K562 (cell line): Measurements from ENCODE around the gene ZNF609. TPM values are rescaled to one million over a fixed set of nuclear protein-coding genes. Genes with fewer than 3 reads are reported as not detected.

Experiments used
- ATF2 ChIP-seq: sonication (generic); formaldehyde crosslinking; IDR thresholded peaks from 2 replicates; pipeline ENCODE4 v1.8.1; 2022; ENCODE audit warnings: missing genetic modification reagents
- FUS ChIP-seq: fragments of 200-400 bp; formaldehyde crosslinking; optimal IDR thresholded peaks from 2 replicates; pipeline ENCODE3; 2017; ENCODE audit warnings: low read depth, low read length
- ILK ChIP-seq: fragments of 450-650 bp; IDR thresholded peaks from 2 replicates; pipeline ENCODE4 v1.6.1; 2016; ENCODE audit warnings: missing genetic modification characterization, low read depth, mild to moderate bottlenecking, missing compliant biosample characterization, moderate library complexity, borderline replicate concordance
- JUND ChIP-seq, 2 experiments: IDR thresholded peaks; 2 replicates in 1 of 2; 3 replicates in 1 of 2; pipeline ENCODE4 v1.6.1; 2011; ENCODE audit warnings: borderline replicate concordance in 2 of 2, low read depth in 2 of 2, low read length in 2 of 2, improper control_type of control experiment in 1 of 2, missing biosample characterization in 1 of 2, missing genetic modification characterization in 1 of 2, missing genetic modification reagents in 1 of 2
- MLLT1 ChIP-seq, 2 experiments: fragments of 450-650 bp; IDR thresholded peaks; 2 replicates each; pipeline ENCODE4 v1.6.1; 2016
- PATZ1 ChIP-seq: fragments of 250-450 bp; sonication (Bioruptor Pico); IDR thresholded peaks from 2 replicates; pipeline ENCODE4 v1.5.0; 2020; ENCODE audit warnings: mild to moderate bottlenecking, borderline replicate concordance
- POLR2A ChIP-seq: fragments of 450-650 bp; conservative IDR thresholded peaks from 2 replicates; pipeline ENCODE4 v1.6.1; 2016
- RBM34 ChIP-seq: fragments of 200-400 bp; formaldehyde crosslinking; IDR thresholded peaks from 2 replicates; pipeline ENCODE4 v1.6.1; 2018; ENCODE audit warnings: low read length, borderline replicate concordance; ENCODE audit not compliant: insufficient read depth
- RHOXF2B ChIP-seq: fragments of 250-450 bp; sonication (Bioruptor Pico); conservative IDR thresholded peaks from 2 replicates; pipeline ENCODE4 v1.5.1; 2021
- SIRT6 ChIP-seq: IDR thresholded peaks from one replicate; pipeline ENCODE4 v1.6.1; 2012; ENCODE audit warnings: low read depth, mild to moderate bottlenecking, control low read depth, inconsistent platforms, low read length, moderate library complexity
- SUPT5H ChIP-seq: fragments of 450-650 bp; IDR thresholded peaks from 2 replicates; pipeline ENCODE4 v1.6.1; 2016
- TAF7 ChIP-seq: fragments of 450-650 bp; IDR thresholded peaks from 2 replicates; pipeline ENCODE4 v1.6.1; 2016; ENCODE audit warnings: missing genetic modification characterization, missing compliant biosample characterization
- ZBED1 ChIP-seq: IDR thresholded peaks from 2 replicates; pipeline ENCODE4 v1.6.1; 2014
- ZC3H4 ChIP-seq: sonication (generic); formaldehyde crosslinking; IDR thresholded peaks from 2 replicates; pipeline ENCODE4 v1.9.0; 2021; ENCODE audit warnings: missing genetic modification reagents, borderline replicate concordance
- ZFP1 ChIP-seq: fragments of 450-650 bp; formaldehyde crosslinking; IDR thresholded peaks from 2 replicates; pipeline ENCODE4 v1.4.0; 2020; ENCODE audit warnings: mild to moderate bottlenecking, mixed read lengths
- ZNF316 ChIP-seq: fragments of 450-650 bp; IDR thresholded peaks from 2 replicates; pipeline ENCODE4 v1.6.1; 2016
- polyA plus RNA-seq, 8 experiments: library from polyadenylated mRNA; depleted of rRNA in 4 of 8; stranded (reverse) in 5 of 8; unstranded in 3 of 8; fragments of >200 nt; fragmentation: Nextera tagmentation in 2 of 8; fragmentation: Illumina TruSeq in 1 of 8; extraction: Ambion mirVana in 2 of 8; extraction: Trizol in 1 of 8; gene quantifications; 2 replicates each; pipeline versions ENCODE4 v1.2.1 to v1.2.3, GENCODE V29; 2011 to 2014; ENCODE audit warnings: inconsistent platforms in 1 of 8, missing spikeins in 1 of 8
- total RNA-seq, 7 experiments: library from RNA; depleted of rRNA in 6 of 7; stranded (reverse); fragments of >200 nt in 6 of 7; fragmentation: Illumina TruSeq in 2 of 7; extraction: Trizol in 2 of 7; gene quantifications; 2 replicates each; pipeline versions ENCODE4 v1.2.1 to v1.2.3, GENCODE V29; 2011 to 2021; ENCODE audit warnings: low replicate concordance in 1 of 7
- TF ChIP-seq, protein P1 (sequence below): fragments of 250-450 bp; sonication (Bioruptor Pico); IDR thresholded peaks from 2 replicates; pipeline ENCODE4 v1.5.0; 2021
- TF ChIP-seq, protein P2 (sequence below): sonication (generic); formaldehyde crosslinking; IDR thresholded peaks from 2 replicates; pipeline ENCODE4 v1.8.0; 2022; ENCODE audit warnings: missing genetic modification reagents, mild to moderate bottlenecking, borderline replicate concordance
- TF ChIP-seq, protein P3 (sequence below): fragments of 450-650 bp; formaldehyde crosslinking; IDR thresholded peaks from 2 replicates; pipeline ENCODE4 v1.4.0; 2020; ENCODE audit warnings: mild to moderate bottlenecking, moderate library complexity

The ZNF609 gene
- total and polyA plus RNA-seq, 9 of the 15 experiments (the other 6 are each of a cell fraction or from before 2014, with no cell fraction given) = 3.0 to 38.7 (median 17.8) TPM

GRCh38 chr15:64460206-64460723, at the start of gene ZNF609 (continued):
- no peak for TF ChIP-seq PATZ1
- no peak for TF ChIP-seq ATF2 (CRISPR knock-in tag)
- no peak for TF ChIP-seq RBM34
- TF ChIP-seq POLR2A = peak; percentile 39; the same call in 1 of the 2 replicates
- TF ChIP-seq FUS = no peak
- TF ChIP-seq ZNF316 = no peak
- TF ChIP-seq, protein P1, sequence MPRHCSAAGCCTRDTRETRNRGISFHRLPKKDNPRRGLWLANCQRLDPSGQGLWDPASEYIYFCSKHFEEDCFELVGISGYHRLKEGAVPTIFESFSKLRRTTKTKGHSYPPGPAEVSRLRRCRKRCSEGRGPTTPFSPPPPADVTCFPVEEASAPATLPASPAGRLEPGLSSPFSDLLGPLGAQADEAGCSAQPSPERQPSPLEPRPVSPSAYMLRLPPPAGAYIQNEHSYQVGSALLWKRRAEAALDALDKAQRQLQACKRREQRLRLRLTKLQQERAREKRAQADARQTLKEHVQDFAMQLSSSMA (CRISPR knock-in tag) = no peak
- no peak for TF ChIP-seq MLLT1 (IDR thresholded peaks at IDR 0.05)
- TF ChIP-seq ZC3H4 = no peak
- TF ChIP-seq SIRT6 = no peak
- TF ChIP-seq JUND (IDR thresholded peaks at IDR 0.05; ENCODE audit: borderline replicate concordance, low read depth, low read length) = peak; percentile 83
- TF ChIP-seq JUND (tag; IDR thresholded peaks at IDR 0.05; ENCODE audit: borderline replicate concordance, low read depth, low read length) = peak; percentile 57; the same call in 1 of the 3 replicates
- TF ChIP-seq SUPT5H = no peak
- no peak for TF ChIP-seq ZFP1 (CRISPR knock-in tag)
- TF ChIP-seq TAF7 = no peak
- TF ChIP-seq ILK (tag) = no peak
- TF ChIP-seq, protein P2, sequence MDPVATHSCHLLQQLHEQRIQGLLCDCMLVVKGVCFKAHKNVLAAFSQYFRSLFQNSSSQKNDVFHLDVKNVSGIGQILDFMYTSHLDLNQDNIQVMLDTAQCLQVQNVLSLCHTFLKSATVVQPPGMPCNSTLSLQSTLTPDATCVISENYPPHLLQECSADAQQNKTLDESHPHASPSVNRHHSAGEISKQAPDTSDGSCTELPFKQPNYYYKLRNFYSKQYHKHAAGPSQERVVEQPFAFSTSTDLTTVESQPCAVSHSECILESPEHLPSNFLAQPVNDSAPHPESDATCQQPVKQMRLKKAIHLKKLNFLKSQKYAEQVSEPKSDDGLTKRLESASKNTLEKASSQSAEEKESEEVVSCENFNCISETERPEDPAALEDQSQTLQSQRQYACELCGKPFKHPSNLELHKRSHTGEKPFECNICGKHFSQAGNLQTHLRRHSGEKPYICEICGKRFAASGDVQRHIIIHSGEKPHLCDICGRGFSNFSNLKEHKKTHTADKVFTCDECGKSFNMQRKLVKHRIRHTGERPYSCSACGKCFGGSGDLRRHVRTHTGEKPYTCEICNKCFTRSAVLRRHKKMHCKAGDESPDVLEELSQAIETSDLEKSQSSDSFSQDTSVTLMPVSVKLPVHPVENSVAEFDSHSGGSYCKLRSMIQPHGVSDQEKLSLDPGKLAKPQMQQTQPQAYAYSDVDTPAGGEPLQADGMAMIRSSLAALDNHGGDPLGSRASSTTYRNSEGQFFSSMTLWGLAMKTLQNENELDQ (CRISPR knock-in tag) = no peak
- TF ChIP-seq ZBED1 = 0 out of 2 replicates have a peak, but pooled peaks have one; percentile 80
- TF ChIP-seq, protein P3, sequence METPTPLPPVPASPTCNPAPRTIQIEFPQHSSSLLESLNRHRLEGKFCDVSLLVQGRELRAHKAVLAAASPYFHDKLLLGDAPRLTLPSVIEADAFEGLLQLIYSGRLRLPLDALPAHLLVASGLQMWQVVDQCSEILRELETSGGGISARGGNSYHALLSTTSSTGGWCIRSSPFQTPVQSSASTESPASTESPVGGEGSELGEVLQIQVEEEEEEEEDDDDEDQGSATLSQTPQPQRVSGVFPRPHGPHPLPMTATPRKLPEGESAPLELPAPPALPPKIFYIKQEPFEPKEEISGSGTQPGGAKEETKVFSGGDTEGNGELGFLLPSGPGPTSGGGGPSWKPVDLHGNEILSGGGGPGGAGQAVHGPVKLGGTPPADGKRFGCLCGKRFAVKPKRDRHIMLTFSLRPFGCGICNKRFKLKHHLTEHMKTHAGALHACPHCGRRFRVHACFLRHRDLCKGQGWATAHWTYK (CRISPR knock-in tag) = 0 out of 2 replicates have a peak, but pooled peaks have one; percentile 49
- no peak for TF ChIP-seq RHOXF2B (CRISPR knock-in tag)
